GM12873 (cell line): Measurements from ENCODE around the gene CEL.

Source experiments
- CTCF ChIP-seq: IDR thresholded peaks from 2 replicates; pipeline ENCODE4 v1.5.1; 2012; ENCODE audit warnings: low read depth, mild to moderate bottlenecking, moderate library complexity, low read length, control low read depth; ENCODE audit not compliant: insufficient read depth; ENCODE audit errors: missing control alignments

CEL gene

GRCh38 chr9:133054194-133054890, 7.4 kb upstream of the CEL start:
- no peak for TF ChIP-seq CTCF

DNA sequence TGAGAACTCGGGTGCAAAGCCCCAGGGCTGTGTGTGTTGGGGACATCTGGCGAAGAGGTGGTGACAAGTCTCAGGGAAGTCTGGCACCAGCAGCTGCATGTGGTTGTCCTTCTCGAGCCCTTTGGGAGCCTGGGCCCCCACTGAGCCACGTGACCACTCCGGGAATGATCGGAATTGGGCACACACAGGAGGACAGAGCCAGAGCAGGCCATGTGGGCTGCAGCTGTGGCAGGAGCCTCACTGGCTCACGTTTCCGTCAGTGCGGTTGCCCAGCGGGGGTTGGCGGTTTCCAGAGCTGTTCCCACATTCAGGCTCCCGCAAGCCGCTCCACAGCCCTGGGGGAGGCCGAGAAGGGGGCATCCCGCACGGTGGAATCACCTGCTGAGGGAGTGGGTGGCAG, 6.8 kb upstream of the CEL start:
- no peak for TF ChIP-seq CTCF

DNA sequence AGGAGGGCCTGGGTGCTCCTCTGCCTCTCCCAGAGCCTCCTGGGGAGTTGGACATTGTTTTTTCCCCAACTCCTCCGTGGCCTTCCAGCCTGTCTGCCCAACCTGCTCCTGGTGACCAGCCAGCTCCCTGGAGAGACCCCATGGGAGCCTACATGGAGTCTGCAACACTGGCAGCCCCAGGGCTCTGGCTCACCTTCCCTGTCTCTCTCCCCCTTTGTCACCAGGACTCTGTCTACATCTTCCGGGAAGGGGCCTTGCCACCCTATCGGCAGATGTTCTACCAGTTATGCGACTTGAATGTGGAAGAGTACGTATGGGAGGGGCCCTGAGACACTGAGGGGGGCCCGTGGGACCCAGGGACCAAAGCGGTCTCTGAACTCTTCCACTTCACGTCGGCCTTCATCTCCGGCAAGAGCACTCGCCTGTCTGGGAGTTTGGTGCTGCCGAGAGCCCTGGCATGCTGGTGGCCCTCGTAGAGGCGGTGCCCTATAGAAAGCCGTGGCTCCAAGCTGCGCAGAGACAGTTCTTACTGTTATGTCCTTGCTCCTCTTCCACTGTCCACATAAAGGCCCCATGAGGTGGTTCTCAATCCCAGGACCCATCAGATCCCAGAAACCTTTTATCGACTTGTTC, 5.9 kb upstream of the CEL start:
- TF ChIP-seq CTCF: no peak

GRCh38 chr9:133056533-133056932, 5.2 kb upstream of the CEL start:
- TF ChIP-seq CTCF: no peak

DNA sequence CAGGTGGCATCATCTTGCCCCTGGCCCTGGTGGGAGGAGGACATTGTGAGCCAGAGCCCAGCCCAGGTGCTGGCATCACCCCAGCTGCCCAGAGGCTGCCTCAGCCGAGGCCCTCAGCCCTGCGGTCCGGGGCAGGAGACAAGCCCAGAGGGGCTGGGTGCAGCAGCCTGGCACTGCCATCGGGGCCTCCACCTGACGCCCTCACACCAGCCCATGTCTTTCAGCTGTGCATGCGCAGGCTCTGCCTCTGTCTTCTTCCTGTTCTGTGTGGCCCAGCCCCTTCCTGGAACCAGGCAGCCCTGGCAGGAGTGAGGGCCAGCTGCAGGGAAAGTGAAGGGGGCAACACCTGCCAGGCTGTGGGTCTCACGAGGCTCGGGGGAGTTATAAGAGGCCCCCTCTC, 4.8 kb upstream of the CEL start:
- TF ChIP-seq CTCF: no peak

DNA sequence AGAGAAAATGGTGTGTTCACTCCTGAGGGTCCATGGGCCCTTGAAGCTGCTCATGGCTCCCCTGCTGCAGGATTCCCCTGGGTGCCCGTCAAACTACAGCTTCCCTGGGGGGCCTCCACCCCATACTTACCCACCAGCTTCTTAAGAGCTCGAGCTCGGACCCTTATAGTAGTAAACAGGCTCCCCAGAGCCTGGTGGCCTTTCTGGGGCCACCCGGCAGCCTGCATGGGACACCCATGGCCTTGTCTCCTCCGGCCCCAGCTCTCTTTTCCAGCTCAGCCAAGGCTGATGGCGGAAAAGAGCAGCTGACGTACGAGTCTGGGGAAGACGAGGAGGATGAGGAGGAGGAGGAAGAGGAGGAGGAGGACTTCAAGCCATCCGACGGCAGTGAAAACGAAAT, 4.2 kb upstream of the CEL start:
- TF ChIP-seq CTCF: no peak

DNA sequence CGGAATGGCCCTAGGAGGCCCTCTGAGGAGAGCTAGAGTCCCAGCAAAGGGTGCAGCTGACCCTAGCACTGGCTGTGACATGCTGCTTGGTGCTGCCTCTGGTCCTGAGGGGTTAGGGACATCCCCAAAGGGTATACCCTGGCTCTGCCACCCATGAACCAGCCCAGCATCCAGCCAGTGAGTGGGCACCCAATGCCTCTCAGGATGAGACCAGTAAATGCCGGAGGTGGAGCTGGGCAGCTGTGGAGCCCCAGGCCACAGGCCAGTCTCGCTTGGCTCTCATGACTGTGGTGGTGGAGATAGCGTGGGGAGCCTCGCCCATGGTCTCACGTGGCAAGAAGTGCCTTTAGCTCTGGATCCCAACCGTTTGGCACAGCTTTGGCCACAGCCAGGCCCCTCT, 3.7 kb upstream of the CEL start:
- no peak for TF ChIP-seq CTCF
